Activated effector memory CD4-positive, alpha-beta T cell treated with Interleukin-2 at 50 U/mL for 16 hours (primary cell): ENCODE data around the gene ZACN.
A peak's percentile ranks its signal among the peaks of the same experiment; 100 is the strongest.

Source experiments
- DNase-seq: peaks from one replicate; pipeline ENCODE4 v3.0.0-alpha.2; 2020

ZACN gene

GRCh38 chr17:76082326-76083251 is 3.6 kb downstream of the ZACN start:
- no peak for DNase-seq

- DNase-seq, result no peak
Observed at GRCh38 chr17:76083536-76084182, 4.7 kb downstream of the ZACN start.

GRCh38 chr17:76085066-76085730 is 6.2 kb downstream of the ZACN start:
- no peak for DNase-seq

- DNase-seq, result no peak
Observed at GRCh38 chr17:76085731-76086366, 6.9 kb downstream of the ZACN start.

- DNase-seq, result no peak
Observed at GRCh38 chr17:76086384-76086783, 7.4 kb downstream of the ZACN start.

GRCh38 chr17:76087531-76087930 is 8.5 kb downstream of the ZACN start:
- DNase-seq, result no peak

- DNase-seq, result no peak
Observed at GRCh38 chr17:76088041-76088867, 9.3 kb downstream of the ZACN start.

GRCh38 chr17:76088868-76089576 is 10.0 kb downstream of the ZACN start:
- DNase-seq, result no peak

- DNase-seq, result no peak
Observed at GRCh38 chr17:76089680-76090516, 10.9 kb downstream of the ZACN start.

- DNase-seq, result no peak
Observed at GRCh38 chr17:76090517-76091129, 11.6 kb downstream of the ZACN start.

- no peak for DNase-seq
Observed at GRCh38 chr17:76091526-76092286, 12.7 kb downstream of the ZACN start.

GRCh38 chr17:76092526-76093413 is 13.8 kb downstream of the ZACN start:
- no peak for DNase-seq

- DNase-seq, result no peak
Observed at GRCh38 chr17:76094046-76094445, 15.1 kb downstream of the ZACN start.

- DNase-seq, result no peak
Observed at GRCh38 chr17:76095943-76096342, 17.0 kb downstream of the ZACN start.

- DNase-seq, result no peak
Observed at GRCh38 chr17:76097716-76098295, 18.8 kb downstream of the ZACN start.

GRCh38 chr17:76102944-76103273 is 23.9 kb downstream of the ZACN start:
- DNase-seq, result no peak

- DNase-seq, result peak; percentile 91
Observed at GRCh38 chr17:76103274-76104139, 24.5 kb downstream of the ZACN start, which contains the start of gene EXOC7. Gene EXOC7, minus strand, starts transcription at chr17:76103787. Its CDS starts 95 bp downstream, at chr17:76103692.
